ENCODE data around the gene LLCFC1.

- TF ChIP-seq EZH2 (optimal IDR thresholded peaks at IDR 0.05; ENCODE audit: low read depth, low read length) (no peak), CTCF (IDR thresholded peaks at IDR 0.05; ENCODE audit: low read length) (no peak), EZH2phosphoT487 (IDR thresholded peaks at IDR 0.05; ENCODE audit: low read length) (no peak)
These were observed 28.9 kb downstream of the LLCFC1 start for GRCh38 chr7:142968229-142968628.

All from MM.1S (cell line).